ENCODE measurements around the gene KDM6B. TPM values are rescaled to one million over a fixed set of nuclear protein-coding genes. Genes with fewer than 3 reads are reported as not detected.

The KDM6B gene
- total RNA-seq, 1 donor from 2014 or later, result 2.7 TPM

DNA sequence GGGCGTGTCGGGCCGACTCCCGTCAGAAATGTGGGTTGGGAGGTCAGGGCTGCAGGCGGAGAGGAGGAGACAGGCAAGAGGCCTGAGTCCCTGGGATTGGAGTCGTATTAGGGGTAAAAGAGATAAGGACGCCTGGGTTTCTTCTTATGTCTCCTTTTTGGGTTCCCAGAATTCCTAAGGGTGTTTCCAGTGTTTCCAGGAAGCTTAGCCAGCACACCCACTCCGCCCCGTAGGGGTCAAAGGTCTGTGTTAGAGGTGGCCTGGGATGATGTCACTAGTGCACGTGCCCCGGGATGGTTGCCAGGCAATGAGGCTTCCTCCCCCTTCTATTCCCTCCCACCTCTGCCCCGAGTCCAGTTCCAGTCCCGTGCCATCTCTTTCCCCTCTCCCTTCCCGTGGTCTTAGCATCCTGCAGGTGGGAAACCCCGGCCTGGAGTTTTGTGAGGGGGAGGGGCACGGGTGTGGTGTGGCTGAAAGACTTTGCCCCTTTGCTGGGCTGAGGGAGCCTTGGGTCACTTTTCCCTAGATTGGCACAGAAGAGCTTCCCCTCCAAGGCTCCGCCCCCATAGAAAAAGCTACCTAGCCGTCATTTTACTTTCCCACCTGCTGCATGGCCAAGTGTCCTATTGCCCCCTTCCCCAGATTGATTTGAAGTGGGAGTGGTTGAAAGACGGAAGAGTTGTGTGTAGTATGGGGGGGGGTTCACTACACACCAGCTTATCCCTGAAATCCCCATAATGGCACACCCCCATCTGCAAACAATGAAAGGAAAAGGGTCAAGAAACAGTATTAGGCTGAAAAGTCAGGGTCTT lies 2.8 kb downstream of the KDM6B start:
- no peak for DNase-seq (ENCODE audit: low read depth)
- H3K4me3 ChIP-seq (ENCODE audit: low read depth, low read length), result peak overlapping the region; percentile 91
- TF ChIP-seq, protein P1, sequence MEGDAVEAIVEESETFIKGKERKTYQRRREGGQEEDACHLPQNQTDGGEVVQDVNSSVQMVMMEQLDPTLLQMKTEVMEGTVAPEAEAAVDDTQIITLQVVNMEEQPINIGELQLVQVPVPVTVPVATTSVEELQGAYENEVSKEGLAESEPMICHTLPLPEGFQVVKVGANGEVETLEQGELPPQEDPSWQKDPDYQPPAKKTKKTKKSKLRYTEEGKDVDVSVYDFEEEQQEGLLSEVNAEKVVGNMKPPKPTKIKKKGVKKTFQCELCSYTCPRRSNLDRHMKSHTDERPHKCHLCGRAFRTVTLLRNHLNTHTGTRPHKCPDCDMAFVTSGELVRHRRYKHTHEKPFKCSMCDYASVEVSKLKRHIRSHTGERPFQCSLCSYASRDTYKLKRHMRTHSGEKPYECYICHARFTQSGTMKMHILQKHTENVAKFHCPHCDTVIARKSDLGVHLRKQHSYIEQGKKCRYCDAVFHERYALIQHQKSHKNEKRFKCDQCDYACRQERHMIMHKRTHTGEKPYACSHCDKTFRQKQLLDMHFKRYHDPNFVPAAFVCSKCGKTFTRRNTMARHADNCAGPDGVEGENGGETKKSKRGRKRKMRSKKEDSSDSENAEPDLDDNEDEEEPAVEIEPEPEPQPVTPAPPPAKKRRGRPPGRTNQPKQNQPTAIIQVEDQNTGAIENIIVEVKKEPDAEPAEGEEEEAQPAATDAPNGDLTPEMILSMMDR (conservative IDR thresholded peaks at IDR 0.05; ENCODE audit: low read depth, low read length), result no peak

DNA sequence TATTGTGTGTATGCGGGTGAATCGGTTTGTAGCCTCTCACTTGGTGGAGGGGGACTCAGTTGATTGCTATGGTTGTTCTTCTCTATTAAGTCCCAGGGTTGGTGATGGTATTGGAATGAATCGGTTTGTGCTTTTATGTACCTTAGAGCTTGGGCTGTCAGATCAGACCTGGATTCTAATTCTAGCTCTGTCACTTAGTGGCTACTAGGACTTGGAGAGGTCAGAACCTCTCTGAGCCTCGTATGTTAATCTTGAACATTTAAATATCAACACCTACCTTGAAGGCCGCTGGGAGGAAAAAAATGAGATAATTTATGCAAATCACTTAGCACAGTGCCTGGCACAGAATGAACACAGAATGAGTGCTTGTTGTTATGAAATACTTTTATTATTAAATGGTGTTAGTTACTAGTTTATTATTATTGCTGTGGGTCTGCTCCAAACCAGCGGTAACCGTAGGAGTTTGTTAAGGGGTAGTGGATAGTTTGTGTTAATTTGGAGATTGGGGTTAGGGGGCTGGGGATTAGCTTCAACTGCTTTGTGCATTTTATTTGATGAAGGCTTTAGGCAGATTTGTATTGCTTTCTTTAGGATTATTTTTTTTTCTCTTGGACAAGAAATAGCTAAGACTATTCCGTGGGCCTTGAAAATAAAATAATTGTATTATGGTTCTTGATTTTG lies 3.5 kb downstream of the KDM6B start:
- TF ChIP-seq, protein P1 (conservative IDR thresholded peaks at IDR 0.05; ENCODE audit: low read depth, low read length), result no peak
- H3K4me3 ChIP-seq (ENCODE audit: low read depth, low read length), result peak overlapping the region; percentile 91
- no peak for DNase-seq (ENCODE audit: low read depth)

DNA sequence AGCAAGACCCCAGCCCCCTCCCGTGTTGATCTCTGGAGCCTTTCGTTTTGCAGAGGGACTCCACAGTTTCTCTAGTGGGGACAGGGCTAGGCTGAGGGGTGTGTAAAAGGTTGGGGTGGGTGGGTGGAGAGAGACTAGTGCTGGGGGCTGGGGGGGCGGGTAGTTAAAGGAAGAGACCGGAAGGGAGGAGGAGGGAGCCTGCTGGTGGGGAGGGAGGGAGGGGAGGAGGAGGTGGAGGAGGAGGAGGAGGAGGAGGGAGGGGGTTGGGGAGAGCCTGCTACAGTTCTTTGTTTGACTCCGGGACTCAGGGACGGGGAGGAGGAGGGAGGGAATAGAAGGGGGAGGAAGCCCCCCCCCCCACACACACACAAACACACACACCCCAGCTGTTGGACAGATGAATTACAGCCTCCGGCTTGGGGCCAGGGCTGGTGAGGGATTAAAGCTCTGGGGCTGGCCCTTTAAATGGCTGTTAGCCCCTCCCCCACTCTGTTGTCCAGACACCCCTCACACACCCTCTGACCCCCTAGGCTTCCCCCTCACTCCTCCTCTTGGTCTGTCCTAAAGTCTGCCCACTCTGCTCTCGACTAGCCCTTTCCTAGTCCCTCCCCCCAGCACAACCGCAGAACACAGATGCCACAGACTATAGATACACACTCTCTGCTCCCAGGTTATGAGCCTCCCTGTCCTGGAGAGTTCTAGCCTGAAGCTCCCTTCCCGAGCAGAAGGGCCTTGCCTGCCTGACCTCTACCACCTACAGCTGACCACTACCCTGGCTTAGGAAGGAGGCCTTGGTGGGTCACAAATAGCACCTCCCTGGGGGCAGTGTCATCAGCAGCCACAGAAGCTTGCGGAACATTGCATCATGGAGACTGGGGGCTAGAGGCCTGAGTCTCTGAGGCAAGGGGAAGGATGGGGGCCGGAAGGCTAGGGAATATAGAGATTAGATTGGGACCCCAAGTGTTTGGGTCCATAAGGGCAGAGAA lies 4.4 kb downstream of the KDM6B start:
- TF ChIP-seq, protein P1 (conservative IDR thresholded peaks at IDR 0.05; ENCODE audit: low read depth, low read length), result no peak
- DNase-seq (ENCODE audit: low read depth), result no peak
- peak overlapping the region; percentile 91 for H3K4me3 ChIP-seq (ENCODE audit: low read depth, low read length)

DNA sequence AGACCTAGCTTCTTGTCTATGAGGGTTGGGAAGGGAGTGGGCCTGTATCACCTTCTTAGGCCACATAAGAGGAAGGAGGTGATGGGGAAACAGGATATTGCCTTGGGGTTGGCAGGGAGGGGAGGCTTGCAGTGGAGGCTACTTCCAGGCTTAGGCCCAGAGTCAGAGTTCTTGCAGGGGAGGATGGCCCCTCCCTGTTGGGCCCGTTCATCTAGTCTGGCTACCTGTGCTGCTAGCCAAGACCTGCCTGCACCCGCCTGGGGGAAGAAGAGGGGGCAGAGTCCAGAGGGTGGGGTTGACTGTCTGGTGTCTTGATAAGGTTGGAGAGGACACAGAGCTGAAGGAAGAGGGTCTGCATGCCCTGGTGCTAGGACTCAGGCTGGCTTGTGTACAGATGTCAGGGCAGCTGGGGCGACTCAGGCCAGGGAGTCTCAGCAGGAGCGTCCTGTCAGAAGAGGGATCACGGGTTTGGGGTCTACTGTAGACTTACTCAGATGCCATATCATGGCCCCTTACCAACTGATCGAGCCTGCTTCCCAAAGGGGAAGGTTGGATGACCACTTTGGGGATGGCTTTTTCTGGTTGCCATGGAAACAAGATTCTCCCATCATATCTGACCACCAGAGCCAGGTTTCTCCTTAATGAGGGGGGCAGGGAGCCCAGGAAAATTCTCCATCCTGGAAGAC lies 5.3 kb downstream of the KDM6B start:
- no peak overlapping the region for H3K4me3 ChIP-seq (ENCODE audit: low read depth, low read length)
- DNase-seq (ENCODE audit: low read depth), result no peak
- TF ChIP-seq, protein P1 (conservative IDR thresholded peaks at IDR 0.05; ENCODE audit: low read depth, low read length), result no peak

DNA sequence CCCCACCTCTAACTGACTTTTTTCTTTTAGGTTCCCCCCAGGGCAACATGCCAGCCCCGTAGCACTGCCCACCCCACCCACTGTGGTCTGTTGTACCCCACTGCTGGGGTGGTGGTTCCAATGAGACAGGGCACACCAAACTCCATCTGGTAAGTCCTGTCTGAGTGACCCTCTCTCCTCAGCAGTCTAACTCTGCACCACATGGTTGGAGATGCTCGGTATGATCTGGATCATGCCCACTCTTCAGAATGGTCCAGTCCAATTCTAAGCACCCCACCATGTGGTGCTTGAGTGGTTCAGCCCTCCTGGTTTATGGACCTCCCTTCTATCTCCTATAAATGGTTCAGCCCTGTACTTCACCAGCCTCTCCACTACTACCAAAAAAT lies 5.9 kb downstream of the KDM6B start:
- H3K4me3 ChIP-seq (ENCODE audit: low read depth, low read length), result no peak overlapping the region
- DNase-seq (ENCODE audit: low read depth), result no peak
- TF ChIP-seq, protein P1 (conservative IDR thresholded peaks at IDR 0.05; ENCODE audit: low read depth, low read length), result no peak

DNA sequence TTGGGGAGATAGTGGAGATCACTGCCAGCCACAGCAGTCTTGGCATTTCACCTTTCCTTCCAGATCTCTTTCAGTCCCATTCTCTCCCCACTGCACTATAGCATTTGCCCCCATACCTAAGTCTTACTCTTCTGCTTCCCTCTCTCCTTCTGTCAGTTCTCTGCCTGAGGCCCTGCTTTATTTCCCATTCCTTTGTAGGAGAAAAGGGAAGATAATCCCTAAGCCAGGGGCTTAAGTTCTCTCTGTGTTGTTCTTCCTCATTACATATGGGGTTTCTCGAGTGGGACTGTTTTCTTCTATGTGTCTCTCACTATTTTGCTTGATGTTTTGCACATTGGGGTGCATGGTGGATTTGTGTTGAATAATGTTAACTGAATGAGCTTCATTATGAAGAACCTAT lies 6.4 kb downstream of the KDM6B start:
- DNase-seq (ENCODE audit: low read depth), result no peak
- TF ChIP-seq, protein P1 (conservative IDR thresholded peaks at IDR 0.05; ENCODE audit: low read depth, low read length), result no peak
- no peak overlapping the region for H3K4me3 ChIP-seq (ENCODE audit: low read depth, low read length)

All from epithelial cell of proximal tubule (primary cell).